22Rv1 (cell line): ENCODE results near the gene CXCL1.
"Not testable (repeated sequence)": the region's sequence is repeated elsewhere in the genome, so short reads cannot be mapped to it uniquely, and the experiment has no call there.

Experiments
- H3K27ac ChIP-seq: fragments of 450-650 bp; 2 replicates; pipeline ENCODE4 v1.5.1; 2017
- CTCF ChIP-seq: fragments of 450-650 bp; IDR thresholded peaks from 2 replicates; pipeline ENCODE4 v1.5.1; 2017; ENCODE audit warnings: mild to moderate bottlenecking
- ZFX ChIP-seq: fragments of 450-650 bp; IDR thresholded peaks from 2 replicates; pipeline ENCODE4 v1.6.1; 2017; ENCODE audit warnings: antibody characterized with exemption, borderline replicate concordance

The CXCL1 gene

GRCh38 chr4:73894001-73894400 is 24.8 kb downstream of the CXCL1 start:
- no peak overlapping the region for H3K27ac ChIP-seq
- no peak for TF ChIP-seq CTCF
- no peak for TF ChIP-seq ZFX

GRCh38 chr4:73895201-73896175 is 26.3 kb downstream of the CXCL1 start:
- TF ChIP-seq CTCF: no peak
- no peak for TF ChIP-seq ZFX
- no peak overlapping the region for H3K27ac ChIP-seq

GRCh38 chr4:73896416-73896815 is 27.2 kb downstream of the CXCL1 start:
- no peak overlapping the region for H3K27ac ChIP-seq
- no peak for TF ChIP-seq ZFX

DNA sequence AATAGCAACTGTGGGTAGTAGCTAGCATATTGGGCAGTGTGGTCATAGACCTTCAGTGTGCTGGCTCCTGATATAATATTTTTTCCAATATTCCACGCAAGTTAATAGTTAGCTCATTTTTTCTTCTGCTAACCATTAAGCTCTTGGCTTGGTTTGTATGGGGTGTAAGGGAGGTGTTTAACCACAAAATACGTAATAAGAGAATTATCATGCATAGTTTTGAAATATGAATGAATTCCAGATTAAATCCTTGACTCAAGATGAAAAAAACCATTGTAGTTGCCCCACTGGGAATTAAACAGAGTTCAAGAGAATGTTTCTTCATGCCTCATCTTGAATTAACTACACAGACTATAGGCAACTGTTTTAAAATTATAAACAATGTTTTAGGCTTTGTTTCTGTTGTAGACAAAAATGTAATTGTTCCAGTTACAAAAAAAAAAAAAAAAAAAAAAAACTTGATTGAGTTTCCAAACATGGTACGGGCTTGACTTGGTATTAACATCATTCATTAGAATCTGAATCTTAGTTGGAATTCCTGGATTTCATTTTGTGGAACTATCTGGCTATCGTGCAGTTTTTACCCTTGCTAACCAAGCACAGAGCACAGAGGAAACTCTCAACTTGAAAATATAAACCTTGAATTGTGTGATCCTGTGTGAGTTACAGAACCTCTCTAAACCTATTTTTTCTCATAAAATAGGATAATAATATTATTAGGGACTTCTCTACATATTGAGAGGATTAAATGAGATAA is 28.4 kb downstream of the CXCL1 start:
- no peak overlapping the region for H3K27ac ChIP-seq
- no peak for TF ChIP-seq CTCF
- TF ChIP-seq ZFX: no peak

DNA sequence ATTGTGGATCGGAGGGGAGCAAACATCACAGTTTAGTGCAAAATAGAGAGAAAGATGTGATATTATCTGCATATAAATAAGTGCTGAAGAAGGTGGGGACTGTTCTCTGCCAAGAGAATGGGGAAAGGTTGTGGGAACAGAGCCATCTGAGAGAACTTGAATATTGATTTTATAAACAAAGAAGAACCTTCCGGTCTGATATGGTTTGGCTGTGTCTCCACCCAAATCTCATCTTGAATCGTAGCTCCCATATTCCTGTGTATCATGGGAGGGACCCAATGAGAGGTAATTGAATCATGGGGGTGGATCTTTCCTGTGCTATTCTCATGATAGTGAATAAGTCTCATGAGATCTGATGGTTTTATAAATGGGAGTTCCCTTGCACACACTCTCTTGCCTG is 30.1 kb downstream of the CXCL1 start:
- H3K27ac ChIP-seq: not testable (repeated sequence)

DNA sequence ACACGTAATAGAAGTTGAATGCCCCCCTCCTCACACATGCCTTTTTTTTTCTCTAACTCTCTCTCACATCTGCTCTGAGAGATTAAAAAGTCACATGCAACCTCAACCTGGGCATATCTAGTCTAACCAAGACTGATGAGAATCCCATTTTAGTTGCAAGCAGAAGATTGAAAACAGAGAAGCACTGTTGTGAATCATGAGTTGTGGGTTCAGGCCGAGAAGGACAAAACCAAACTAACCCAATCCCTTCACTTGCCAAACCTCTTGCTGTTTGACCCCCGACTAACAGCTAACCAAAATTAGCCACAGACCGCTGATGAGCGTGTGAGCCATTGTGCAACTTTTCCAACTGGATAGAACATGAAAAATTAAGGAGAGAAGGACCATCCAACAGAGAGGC is 31.8 kb downstream of the CXCL1 start:
- TF ChIP-seq ZFX (no peak), CTCF (no peak)
- no peak overlapping the region for H3K27ac ChIP-seq

GRCh38 chr4:73902038-73902637 is 32.9 kb downstream of the CXCL1 start:
- H3K27ac ChIP-seq: no peak overlapping the region
- TF ChIP-seq ZFX (no peak), CTCF (no peak)
